NCI-H128 (cell line): ENCODE measurements around the gene MAN2A2.
"Not testable (repeated sequence)": the region's sequence is repeated elsewhere in the genome, so short reads cannot be mapped to it uniquely, and the experiment has no call there.

Experiments
- DNase-seq: peaks from one replicate; lab custom pipeline; 2025; ENCODE audit not compliant: unreplicated experiment; lab: John Stamatoyannopoulos, UW

The MAN2A2 gene

DNA sequence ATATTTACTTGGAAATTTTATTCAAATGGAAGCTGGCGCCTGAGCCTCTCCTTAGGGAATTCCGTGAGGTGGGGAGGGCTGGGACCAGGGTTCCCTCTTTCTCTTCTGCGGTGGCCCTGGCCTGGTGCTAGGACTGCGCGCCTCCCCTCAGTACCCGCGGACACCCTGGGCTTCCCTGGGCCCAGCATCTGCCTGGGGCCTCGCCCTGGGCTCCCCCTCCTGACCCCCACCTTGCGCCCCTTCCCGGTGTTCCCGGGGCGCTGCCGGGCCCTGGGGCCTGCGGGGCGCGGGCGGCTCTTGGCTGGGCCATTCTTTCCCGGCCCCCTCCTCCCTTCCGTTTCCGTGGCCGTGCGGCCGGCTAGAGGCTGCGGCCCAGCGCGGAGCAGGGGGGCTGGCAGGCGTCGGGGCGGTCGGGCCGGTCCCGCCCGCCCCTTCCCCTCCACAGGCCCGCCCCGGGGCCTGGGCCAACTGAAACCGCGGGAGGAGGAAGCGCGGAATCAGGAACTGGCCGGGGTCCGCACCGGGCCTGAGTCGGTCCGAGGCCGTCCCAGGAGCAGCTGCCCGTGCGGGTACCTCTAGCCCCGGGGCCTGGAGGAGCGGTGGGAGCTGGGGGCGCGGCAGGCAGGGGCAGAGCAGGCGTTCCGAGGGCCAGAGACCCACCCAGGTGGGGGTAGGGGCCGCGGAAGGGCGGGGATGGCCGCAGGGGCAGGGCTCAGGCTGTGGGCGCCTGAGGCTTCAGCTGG is 19.0 kb upstream of the MAN2A2 start, which contains the start of gene FES:
Gene FES, plus strand, starts transcription at position 529 of the 743 bp plus-strand sequence. CDS start 542 bp downstream, outside the sequence.
- DNase-seq, result no peak

DNA sequence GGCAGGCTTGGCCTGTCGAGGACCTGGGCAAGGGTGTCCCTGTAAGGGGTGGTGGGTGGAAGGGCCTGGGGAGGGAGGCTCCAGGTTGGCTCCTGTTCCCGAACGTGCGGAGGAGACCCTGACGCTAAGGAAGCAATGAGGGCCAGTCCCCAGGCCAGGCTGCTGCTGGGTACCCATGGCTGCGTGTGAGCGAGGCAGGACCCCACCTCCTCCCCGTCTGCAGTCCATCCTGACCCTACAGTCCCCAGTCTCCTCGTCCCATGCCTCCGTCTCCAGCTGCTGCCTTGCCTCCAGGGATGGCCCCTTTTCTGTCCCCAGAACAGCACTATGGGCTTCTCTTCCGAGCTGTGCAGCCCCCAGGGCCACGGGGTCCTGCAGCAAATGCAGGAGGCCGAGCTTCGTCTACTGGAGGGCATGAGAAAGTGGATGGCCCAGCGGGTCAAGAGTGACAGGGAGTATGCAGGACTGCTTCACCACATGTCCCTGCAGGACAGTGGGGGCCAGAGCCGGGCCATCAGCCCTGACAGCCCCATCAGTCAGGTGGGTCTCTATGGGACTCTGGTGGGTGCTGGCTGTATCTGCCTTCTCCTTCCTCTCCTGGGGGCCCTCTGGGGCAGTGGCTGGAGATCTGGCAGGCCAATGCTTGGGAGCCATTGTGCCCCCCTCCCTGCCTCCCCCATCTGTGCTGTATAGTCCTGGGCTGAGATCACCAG is 18.2 kb upstream of the MAN2A2 start:
- no peak for DNase-seq

DNA sequence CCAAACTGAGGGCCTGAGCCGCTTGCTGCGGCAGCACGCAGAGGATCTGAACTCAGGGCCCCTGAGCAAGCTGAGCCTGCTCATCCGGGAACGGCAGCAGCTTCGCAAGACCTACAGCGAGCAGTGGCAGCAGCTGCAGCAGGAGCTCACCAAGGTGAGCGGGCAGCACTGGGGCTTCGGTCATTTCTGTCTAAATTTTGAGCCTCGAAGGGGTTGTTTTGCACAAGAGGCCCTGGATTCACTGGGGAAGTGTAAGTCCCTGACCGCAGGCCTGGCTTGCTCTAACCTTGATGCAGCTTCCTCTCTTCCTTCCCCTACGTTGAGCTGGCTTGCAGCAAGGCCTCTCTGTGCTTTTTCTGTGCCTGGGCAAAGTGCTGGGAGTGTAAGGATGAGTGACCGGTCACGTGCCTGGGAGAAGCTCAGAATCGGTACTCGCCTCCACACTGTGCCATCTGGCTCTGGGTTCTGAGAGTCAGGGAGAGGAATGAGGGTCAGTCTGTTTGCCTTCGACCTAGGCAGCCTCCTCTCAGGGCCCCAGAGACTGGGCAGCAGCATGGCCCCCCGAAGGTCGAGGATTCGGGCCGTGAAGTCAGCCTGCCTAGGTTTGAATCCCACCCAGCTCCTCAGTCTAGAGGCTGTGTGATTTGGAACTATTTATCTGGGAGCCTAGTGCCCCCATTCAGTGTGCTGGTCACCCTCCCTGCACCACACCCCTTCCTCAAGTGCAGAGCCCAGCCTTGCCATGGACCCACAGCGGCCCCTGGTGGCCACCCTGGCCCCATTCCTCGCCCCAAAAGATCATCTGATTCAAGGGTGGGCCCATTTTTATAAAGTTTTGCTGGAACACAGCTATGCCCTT is 17.4 kb upstream of the MAN2A2 start:
- DNase-seq, result no peak

DNA sequence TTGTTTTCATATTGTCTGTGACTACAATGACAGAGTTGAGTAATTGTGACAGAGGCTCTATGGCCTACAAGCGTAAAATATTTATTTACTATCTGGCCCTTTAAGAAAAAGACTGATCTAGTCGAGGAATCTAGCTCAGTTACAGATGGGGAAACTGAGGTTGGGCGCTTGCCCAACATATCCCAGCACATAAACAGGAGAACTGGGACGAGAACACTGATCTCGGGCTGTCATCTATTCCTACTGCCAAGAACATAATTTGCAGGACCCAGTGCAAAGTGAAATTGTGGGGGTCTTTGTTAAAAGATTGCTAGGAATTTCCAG is 16.8 kb upstream of the MAN2A2 start:
- DNase-seq, result no peak

DNA sequence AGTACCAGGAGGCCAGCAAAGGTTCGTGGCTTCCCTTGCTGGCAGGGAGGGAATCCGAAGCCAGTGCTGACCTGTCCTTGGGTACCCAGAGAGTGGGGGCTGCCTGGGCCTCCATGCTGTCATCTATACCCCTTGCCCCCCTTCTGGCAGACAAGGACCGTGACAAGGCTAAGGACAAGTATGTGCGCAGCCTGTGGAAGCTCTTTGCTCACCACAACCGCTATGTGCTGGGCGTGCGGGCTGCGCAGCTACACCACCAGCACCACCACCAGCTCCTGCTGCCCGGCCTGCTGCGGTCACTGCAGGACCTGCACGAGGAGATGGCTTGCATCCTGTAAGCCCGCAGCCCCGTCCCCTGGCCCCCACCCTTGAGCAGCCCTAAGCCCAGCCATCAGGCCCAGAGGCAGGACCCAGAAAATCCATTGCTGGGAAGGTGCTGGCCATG is 16.0 kb upstream of the MAN2A2 start:
- no peak for DNase-seq

DNA sequence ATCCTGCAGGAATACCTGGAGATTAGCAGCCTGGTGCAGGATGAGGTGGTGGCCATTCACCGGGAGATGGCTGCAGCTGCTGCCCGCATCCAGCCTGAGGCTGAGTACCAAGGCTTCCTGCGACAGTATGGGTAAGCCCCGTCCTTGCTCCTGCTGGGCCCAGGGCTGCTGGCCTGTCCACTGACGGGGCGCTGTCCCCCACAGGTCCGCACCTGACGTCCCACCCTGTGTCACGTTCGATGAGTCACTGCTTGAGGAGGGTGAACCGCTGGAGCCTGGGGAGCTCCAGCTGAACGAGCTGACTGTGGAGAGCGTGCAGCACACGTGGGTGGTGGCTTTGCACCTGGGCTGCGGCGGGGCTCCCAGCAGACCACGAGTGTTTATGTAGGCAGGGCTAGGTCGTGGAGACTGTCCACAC is 13.8 kb upstream of the MAN2A2 start:
- no peak for DNase-seq

DNA sequence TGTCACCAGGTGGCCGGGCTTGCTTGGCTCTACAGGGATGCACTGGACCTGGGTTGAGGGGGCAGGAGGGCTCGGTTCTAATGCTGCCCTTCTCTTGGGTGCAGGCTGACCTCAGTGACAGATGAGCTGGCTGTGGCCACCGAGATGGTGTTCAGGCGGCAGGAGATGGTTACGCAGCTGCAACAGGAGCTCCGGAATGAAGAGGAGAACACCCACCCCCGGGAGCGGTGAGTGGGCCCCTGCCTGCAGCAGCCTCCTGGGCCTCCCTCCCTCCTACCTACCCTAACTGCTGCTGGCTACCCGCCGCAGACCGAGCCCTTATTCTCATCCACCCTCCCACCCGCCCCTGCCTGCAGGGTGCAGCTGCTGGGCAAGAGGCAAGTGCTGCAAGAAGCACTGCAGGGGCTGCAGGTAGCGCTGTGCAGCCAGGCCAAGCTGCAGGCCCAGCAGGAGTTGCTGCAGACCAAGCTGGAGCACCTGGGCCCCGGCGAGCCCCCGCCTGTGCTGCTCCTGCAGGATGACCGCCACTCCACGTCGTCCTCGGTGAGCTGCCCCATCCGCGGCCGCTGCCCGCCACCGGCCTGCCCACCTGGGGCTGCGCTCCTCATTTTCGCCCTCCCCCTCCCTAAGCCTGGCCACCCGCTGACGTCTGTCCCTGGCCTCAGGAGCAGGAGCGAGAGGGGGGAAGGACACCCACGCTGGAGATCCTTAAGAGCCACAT is 13.2 kb upstream of the MAN2A2 start:
- DNase-seq, result no peak

DNA sequence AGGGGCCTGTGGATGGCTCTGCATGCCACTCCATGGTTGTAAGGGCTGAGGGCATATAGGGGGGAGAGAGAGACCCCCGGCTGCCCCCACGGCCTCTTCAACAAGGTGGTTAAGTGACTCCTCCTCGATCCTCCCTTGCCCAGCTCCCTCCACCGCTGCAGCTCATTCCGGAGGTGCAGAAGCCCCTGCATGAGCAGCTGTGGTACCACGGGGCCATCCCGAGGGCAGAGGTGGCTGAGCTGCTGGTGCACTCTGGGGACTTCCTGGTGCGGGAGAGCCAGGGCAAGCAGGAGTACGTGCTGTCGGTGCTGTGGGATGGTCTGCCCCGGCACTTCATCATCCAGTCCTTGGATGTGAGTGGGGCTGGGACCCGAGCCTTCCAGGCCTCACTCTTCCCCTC is 12.3 kb upstream of the MAN2A2 start:
- no peak for DNase-seq

DNA sequence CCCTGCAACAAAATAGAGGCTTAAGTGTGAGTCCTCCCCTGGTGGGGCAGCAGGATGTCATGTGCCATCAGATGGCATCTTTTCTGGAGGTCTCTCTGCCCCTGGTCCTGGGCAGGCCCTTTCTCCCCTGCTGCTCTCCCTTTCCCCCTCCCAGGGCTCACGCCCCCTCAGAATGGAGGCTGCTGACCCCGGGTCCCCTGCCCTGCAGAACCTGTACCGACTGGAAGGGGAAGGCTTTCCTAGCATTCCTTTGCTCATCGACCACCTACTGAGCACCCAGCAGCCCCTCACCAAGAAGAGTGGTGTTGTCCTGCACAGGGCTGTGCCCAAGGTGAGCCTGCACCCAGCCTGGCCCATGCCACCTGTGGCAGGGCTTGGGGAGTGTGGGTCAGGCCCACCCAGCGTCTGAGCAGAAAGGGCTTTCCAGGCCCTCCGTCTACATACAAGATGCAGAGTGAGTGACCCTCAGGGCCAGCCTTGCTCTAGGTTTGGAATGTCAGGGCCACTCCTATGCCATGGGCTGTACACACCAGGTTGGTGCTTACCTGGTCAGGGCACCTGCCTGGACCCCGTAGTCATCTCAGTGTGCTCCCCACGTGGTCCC is 11.7 kb upstream of the MAN2A2 start:
- DNase-seq, result no peak

DNA sequence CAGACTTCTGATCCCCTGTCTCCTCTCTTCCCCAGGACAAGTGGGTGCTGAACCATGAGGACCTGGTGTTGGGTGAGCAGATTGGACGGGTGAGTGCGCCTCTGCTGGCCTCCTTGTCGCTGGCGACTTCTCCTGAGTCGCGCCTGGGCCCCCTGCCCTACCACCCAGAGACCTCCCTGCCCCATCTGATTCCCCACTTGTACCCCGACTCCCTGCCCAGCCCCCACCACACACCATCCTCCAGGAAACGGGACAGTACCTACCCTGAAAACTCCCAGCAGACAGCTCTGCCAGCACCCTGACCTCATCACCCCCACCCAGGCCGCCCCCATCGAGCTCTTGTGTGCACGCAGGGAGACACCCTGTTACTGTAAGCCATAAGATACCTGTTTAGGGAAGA is 11.1 kb upstream of the MAN2A2 start:
- DNase-seq, result no peak

DNA sequence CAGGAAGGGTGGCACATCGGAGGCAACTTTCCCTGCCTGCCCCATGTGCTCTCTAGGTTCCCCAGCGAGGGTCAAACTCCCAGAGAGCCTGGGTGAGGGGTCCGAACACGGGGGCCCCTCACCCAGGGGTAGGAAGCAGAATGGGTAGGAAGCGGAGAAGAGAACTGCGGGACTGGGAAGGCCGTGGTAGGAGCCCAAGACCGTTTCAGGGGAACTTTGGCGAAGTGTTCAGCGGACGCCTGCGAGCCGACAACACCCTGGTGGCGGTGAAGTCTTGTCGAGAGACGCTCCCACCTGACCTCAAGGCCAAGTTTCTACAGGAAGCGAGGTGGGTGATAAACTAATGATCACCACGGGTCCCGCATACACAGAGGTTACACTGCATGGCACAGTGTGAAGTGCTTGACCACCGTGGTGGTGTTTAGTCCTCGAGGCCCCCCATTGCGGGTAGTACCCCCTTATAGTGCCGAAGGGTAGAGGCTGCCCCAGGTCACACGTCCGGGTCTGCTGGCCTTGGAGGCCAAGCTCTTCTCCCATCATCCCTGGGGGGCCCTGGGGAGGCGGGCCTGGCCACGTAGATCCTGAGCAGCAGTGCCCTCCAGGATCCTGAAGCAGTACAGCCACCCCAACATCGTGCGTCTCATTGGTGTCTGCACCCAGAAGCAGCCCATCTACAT is 10.5 kb upstream of the MAN2A2 start:
- no peak for DNase-seq

DNA sequence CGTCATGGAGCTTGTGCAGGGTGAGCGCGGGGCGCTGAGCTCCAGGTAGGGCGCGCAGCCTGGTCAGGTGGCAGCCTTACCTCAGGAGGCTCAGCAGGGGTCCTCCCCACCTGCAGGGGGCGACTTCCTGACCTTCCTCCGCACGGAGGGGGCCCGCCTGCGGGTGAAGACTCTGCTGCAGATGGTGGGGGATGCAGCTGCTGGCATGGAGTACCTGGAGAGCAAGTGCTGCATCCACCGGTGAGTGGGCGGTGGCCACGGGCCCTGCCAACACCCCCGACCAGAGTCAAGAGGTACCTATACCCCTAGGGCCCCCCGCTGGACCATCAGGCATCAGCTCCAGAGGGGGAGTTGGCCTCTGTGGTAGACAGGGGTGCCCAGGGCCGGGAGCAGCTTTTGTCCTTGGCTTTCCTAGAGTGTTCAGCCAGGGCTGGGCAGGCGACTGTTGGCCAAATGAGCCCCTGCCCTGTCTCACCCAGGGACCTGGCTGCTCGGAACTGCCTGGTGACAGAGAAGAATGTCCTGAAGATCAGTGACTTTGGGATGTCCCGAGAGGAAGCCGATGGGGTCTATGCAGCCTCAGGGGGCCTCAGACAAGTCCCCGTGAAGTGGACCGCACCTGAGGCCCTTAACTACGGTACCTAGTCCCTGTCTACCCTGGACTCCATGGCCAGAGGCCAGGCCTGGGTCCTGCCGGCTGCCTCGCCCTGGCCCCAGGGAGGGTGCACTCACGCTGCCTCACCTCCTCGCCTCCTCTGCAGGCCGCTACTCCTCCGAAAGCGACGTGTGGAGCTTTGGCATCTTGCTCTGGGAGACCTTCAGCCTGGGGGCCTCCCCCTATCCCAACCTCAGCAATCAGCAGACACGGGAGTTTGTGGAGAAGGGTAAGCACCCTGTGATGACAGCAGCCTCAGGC is 9.7 kb upstream of the MAN2A2 start:
- no peak for DNase-seq

DNA sequence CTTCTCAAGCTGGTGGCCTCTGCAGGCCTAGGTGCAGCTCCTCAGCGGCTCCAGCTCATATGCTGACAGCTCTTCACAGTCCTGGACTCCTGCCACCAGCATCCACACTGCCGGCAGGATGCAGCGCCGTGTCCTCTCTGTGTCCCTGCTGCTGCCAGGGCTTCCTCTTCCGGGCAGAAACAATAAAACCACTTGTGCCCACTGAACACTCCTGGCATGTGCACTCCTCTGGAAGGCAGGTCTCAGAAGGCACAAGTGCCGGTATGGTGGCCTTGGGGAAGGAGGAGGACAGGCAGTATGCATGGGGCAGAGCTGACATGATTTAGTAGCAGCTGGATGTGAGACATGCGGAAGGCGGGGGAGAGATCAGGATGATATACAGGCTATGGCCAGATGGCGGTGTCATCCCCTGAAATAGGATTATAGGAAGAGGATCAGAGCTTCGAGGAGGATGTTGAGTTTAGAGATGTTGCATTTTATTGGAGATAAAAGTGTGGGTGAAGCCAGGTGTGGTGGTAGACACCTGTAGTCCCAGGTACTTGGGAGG is 7.5 kb upstream of the MAN2A2 start:
- DNase-seq, result no peak

DNA sequence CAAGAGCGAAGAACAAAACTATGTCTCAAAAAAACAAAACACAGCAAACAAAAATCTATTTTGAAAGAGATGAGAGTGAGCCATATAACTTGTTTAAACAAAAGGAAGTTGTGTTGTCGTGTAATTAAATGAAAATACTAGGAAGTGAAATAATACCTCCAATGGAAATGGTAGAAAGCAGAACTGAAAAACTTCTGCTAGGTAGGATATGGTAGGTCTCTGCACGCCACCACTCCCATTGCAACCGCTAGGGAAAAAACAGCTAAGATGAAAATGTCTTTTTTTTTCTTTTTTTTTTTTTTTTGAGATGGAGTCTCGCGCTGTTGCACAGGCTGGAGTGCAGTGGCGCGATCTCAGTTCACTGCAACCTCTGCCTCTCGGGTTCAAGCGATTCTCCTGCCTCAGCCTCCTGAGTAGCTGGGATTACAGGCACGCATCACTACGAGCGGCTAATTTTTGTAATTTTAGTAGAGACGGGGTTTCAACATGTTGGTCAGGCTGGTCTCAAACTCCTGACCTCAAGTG is 5.9 kb upstream of the MAN2A2 start:
- DNase-seq, result not testable (repeated sequence)

DNA sequence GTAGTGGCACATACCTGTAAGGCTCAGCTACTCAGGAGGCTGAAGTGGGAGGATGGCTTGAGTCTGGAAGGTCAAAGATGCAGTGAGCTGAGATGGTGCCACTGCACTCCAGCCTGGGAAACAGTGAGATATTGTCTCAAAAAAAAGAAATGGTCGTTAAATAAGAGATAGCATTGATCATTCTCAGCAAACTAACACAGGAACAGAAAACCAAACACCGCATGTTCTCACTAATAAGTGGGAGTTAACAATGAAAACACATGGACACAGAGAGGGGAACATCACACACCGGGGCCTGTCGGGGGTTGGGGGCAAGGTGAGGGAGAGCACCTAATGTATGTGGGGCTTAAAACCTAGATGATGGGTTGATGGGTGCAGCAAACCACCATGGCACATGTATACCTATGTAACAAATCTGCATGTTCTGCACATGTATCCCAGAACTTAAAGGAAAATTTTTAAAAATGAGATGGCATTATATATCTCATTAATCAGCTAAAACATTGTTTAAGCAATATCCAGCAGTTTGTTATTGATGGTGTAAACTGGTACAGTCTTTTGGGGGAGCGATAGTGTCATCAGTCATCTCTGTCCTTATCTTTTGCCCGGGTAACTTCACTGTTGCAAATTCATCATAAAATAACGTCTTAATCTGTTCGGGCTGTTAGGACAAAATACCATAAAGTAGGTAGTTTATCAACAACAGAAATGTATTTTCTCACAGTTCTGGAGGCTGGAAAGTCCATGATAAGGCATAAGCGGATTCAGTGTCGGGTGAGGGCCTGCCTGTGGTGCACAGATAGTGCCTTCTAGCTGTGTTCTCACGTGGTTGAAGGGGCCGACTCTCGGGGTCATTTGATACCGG is 1.7 kb upstream of the MAN2A2 start:
- no peak for DNase-seq

DNA sequence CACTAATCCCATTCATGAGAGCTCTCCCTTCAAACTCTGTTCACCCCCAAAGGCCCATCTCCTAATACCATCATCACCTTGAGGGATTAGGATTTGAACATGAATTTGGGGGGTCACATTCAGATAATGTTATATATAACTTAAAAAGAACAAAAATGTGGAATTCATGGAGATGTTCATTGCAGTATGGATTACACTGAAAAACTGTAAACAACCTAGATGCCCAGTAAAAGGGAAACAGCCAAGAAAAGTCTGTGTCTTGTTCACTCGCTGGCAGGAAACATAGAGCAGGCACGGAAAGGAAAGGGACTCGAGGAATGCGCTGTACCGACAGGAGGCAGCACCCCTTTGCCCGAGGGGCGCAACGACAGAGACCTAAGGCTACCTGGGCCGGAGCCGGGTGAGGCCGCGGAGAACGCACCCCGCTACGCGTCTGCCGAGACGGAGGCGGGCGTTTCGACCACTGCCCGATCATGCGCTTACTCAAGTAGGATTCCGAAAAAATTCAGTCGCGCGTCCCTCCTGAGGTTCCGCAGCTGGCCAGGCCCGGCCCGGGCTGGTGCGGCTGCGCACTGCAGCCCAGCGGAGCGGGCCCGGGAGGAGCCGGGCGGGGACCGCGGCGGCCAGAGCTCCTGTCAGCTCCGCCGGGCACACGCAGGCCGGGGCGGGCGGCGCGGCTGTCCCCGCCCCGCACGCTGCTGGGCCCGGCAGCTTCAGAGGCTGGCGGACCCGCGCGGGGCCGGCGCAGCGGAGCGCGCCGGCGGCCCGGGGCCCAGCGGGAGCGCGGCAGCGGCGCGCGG is 862 bp upstream of the MAN2A2 start:
- peak; percentile 25 for DNase-seq
